C4-2B (cell line): Measurements from ENCODE around the gene LTBP1.

Experiments used
- ZFX ChIP-seq: fragments of 450-650 bp; IDR thresholded peaks from 2 replicates; pipeline ENCODE4 v1.6.1; 2017
- TF ChIP-seq, protein P1 (sequence below): fragments of 450-650 bp; conservative IDR thresholded peaks from 2 replicates; pipeline ENCODE4 v1.5.1; 2017; ENCODE audit warnings: mild to moderate bottlenecking

DNA sequence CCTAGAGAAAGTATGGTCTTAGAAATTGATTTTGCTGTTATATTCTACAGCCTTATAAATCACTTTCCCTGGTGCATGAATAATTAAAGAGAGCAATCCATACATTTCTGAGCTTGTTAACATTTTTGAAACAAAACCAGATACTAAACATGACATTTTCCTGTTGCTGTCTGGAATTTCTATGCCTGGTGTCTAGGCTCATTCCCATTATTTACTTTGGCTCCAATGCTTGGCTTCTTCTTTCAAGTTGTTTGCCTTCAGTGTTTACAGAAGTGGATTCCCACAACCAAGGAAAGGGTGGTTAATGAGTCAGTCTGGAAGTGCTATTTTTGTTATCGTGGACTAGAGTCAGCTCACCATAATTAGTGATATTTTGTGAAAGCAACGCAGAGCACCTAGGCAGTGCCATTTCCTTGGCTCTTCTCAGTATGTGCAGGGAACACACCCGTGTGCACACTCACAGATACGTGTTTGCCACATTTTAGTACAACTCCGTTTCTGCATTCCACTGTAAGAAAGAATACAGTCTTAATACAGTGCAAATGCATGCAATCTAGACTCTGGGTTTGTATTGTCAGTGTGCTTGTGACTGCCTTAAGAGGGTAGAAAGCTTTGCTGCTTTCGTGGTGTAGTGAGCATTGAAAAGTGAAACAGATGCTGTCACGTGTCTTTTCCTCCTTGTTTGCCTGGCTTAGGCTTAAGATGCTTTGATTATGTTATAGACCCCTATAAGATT is 344.7 kb downstream of the LTBP1 start:
- TF ChIP-seq, protein P1, sequence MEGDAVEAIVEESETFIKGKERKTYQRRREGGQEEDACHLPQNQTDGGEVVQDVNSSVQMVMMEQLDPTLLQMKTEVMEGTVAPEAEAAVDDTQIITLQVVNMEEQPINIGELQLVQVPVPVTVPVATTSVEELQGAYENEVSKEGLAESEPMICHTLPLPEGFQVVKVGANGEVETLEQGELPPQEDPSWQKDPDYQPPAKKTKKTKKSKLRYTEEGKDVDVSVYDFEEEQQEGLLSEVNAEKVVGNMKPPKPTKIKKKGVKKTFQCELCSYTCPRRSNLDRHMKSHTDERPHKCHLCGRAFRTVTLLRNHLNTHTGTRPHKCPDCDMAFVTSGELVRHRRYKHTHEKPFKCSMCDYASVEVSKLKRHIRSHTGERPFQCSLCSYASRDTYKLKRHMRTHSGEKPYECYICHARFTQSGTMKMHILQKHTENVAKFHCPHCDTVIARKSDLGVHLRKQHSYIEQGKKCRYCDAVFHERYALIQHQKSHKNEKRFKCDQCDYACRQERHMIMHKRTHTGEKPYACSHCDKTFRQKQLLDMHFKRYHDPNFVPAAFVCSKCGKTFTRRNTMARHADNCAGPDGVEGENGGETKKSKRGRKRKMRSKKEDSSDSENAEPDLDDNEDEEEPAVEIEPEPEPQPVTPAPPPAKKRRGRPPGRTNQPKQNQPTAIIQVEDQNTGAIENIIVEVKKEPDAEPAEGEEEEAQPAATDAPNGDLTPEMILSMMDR: no peak
- no peak for TF ChIP-seq ZFX
